HG03342 (cell line): ENCODE measurements around the gene FOXD1.
"Not testable (repeated sequence)": the region's sequence is repeated elsewhere in the genome, so short reads cannot be mapped to it uniquely, and the experiment has no call there.

Experiments
- ATAC-seq: cut with Tn5 transposase; IDR thresholded peaks from one replicate; pipeline ENCODE4 v1.9.1; 2021; ENCODE audit warnings: mild to moderate bottlenecking, moderate library complexity; ENCODE audit not compliant: unreplicated experiment

FOXD1 gene

GRCh38 chr5:73464016-73464745, 15.6 kb upstream of the FOXD1 start:
- no peak for ATAC-seq

GRCh38 chr5:73460133-73460532, 11.6 kb upstream of the FOXD1 start:
- ATAC-seq: no peak

- ATAC-seq: no peak
Observed at GRCh38 chr5:73459366-73459765, 10.8 kb upstream of the FOXD1 start.

DNA sequence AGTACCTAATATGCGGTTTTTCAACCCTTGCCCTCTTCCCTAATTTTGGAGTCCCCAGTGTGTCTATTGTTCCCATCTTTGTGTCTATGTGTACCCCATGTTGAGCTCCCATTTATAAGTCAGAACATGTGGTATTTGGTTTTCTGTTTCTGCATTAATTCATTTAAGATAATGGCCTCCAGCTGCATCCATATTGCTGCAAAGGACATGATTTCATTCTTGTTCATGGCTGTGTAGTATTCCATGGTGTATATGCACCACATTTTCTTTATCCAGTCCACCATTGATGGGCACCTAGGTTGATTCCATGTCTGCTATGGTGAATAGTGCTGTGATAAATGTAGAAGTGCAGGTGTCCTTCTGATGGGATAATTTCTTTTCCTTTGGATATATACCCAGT, 7.9 kb upstream of the FOXD1 start:
- not testable (repeated sequence) for ATAC-seq

DNA sequence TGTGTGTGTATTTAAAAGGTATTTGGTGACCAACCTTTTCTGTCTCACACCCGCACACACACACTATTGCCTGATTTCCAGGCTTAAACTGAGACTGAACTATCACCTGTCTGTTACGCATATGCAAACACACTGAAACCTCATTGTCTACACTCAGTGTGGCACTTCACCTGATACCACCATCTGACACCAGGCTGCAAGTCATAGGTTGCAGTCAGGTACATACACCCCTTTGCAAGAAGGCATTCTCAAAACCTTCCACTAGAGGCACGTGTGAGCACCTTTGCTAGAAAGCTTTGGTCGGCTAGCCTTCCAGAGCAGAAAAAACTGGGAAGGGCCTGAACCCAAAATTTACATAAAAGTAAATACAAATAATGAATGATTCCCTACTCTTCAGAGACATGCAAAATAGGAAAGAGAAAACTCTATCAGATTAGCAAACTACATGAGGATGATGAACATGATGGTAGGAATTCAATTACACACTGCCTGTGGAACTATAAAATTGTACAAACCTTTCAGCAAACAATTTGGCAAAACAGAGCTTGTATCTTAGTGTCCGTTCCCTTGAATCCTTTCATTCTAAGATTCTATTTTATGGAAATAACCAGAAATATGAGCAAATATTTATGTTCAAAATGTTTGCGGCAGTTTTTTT, 5.9 kb upstream of the FOXD1 start:
- ATAC-seq: no peak

DNA sequence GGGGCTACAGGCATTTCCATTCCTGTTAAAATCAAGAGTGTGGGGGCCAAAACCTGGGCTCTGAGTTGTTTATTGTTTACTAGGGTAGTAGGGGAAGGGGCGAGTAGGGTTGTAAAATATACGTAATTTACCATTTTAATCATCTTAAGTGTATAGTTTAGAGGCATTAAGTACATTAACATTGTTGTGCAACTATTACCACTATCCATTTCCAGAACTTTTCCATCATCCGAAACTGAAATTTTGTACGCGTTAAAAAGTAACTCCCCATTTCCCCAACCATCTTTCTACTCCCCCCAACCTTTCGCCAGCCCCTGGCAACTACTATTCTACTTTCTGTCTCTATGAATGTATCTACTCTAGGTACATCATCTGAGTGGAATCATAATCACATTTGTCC, 3.6 kb upstream of the FOXD1 start:
- ATAC-seq: no peak

GRCh38 chr5:73451224-73452130, 2.9 kb upstream of the FOXD1 start:
- ATAC-seq: no peak

GRCh38 chr5:73450672-73451223, 2.2 kb upstream of the FOXD1 start:
- ATAC-seq: no peak

GRCh38 chr5:73450137-73450536, 1.6 kb upstream of the FOXD1 start:
- no peak for ATAC-seq

DNA sequence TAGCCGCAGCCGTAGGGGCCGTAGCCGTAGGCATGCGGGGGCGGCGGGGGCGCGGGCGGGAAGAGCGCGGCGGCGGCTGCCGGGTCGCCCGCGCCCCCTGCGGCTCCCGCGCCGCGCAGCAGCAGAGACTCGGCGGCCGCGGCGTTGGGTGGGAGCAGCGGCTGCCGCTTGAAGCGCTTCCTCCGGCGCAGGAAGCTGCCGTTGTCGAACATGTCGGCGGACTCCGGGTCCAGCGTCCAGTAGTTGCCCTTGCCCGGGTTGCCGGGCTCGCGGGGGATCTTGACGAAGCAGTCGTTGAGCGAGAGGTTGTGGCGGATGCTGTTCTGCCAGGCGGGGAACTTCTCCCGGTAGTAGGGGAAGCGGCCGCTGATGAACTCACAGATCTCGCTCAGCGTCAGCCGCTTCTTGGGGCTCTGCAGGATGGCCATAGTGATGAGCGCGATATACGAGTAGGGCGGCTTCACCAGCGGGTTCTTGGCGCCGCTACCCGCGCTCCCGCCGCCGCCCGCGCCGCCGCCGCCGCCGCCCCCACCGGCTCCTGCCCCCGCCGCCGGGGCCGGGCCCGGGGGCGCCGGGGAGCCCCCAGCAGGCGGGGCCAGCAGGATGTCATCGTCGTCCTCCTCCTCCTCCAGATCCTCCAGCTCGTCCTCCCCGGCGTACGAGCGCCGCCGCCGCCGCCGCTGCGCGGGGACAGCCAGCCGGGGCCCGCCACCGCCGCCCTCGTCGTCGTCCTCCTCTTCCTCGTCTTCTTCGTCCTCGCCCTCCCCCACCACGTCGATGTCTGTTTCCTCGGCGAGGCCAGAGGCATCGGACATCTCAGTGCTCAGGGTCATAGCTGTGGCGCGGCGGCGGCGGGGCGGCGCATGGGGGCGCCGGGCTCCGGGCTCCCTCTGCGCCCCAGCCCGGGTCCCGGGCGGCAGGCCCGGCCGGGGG, 781 bp downstream of the FOXD1 start:
- no peak for ATAC-seq

GRCh38 chr5:73446631-73447529, 1.7 kb downstream of the FOXD1 start:
- no peak for ATAC-seq

GRCh38 chr5:73445665-73446630, 2.6 kb downstream of the FOXD1 start:
- no peak for ATAC-seq

DNA sequence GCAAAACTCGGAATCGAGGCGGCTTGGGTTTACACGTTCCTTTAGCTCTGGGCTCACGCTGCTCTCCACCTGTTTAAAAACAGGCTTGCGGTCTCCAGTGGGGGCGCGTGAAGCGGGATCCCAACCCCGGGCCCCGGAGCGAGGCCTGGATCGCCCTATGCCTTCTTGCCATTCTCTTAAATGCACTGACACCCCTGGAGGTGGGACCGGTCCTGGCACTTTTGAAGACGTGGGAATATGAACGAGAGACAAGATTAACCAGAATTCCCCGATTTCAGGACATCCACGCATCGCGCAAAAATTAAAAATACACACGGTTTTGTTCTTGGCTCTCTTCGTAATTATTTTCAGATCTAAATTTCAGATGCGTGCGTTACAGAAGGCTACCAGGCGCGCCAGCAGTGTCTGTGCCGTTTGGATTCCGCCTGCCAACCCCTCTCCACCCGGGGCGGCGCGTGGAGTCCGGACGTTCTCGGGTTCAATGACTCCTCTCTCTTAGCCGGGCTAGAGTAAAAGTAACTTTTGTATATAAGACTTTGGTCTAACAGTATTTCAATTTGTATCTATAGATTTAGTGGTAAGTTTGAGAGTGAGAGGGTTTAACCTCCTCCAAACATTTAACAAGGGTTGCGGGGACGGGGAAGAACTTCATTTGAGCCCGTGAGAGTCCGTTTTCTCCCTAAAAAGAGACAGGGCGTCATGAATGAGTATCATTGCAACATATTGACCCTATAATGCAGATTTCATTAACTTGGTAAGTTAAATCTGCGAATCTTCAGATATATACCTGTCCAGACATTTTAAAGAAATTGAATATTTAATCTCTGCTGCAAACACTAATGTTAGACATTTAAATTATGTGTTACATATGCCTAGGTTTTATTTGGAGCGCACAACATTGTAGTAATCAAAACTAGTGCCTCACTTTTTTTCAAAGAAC, 3.8 kb downstream of the FOXD1 start:
- no peak for ATAC-seq

DNA sequence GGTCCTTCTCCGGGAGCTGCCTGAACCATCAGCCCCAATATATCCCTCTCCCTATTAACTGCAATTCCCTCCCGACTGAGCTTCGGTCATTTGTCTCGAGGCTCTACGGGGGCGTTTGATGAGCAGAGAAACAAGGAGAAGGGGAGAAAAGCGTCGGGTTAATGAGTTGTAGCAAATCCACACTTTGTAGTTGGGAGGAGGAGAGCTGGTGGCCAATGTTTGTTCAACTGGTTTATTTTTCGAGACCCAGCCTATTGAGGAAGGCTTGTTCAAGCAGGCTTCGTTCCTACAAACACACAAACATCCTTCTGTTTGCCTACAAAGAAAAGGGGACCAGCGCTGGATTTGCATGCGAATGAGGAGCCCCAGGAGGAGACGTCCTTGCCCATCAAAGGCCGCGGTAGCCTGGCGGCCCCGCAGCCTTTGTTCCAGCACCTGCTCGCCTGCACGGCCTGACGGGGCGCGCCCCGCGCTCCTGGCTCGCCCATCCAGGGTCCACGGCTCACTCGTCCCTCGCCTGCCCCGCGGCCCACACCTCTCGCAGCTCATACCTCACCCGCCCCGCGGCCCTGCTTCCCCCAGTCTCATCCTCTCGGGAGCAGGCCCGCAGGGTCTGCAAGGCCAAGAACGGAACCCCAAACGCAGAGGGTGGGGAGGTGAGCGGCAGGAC, 4.6 kb downstream of the FOXD1 start:
- ATAC-seq: no peak

DNA sequence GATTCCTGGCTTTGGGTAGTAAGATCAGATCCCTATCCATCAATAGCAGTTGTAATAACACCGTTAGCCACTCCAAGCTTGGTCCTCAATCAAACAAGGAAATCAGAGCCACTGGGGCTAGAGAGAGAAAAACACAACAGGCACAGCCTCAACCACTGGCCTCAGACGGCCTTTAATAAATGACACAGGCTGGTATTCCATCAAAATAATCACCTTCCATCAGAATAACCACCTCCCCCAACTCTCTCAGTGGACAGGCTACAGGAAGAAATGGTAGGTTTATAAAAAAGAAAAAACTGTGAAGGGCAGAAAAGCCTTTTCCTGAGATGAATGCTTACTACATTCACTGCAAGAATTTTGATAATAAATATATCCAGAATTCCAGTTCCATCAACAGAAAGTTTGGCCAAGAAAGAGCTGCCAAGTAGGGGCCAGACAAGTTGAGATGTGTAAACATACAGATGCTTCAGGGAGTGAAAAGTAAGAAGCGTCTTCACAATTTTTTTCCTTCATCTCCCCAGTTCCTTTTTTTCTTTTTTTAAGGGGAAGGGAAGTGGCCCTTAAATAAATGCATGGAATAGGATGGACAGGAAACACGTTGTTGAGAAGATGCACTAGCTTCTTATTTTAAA, 5.5 kb downstream of the FOXD1 start:
- no peak for ATAC-seq

DNA sequence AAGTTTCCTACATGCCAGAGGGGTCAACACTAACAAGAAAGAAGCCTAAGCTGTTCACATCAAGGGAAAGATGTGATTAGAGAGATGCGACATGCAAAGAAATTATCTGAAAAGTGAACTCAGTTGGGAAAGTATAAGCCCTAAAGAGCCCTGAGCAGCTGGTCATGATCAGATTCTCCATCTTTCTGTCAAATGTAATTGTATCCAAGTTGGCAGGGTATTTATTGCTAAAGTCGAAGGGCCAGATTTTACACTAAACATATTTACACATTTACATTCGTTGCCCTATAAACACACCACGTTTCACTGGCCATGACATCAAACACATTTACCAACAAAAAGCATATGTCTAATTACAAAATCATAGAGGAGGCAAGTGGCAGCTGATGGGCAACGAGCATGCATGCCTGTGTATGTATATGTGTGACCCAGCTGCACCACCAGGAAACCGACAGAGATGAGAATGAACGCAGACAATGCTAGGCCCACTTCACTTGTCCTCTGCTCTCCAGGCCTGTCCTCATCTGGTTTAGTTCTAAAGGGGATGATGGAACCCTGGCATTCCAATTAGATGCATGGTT, 6.3 kb downstream of the FOXD1 start:
- ATAC-seq: no peak
